ENCODE measurements around the gene TUBG2.

Gene TUBG2

DNA sequence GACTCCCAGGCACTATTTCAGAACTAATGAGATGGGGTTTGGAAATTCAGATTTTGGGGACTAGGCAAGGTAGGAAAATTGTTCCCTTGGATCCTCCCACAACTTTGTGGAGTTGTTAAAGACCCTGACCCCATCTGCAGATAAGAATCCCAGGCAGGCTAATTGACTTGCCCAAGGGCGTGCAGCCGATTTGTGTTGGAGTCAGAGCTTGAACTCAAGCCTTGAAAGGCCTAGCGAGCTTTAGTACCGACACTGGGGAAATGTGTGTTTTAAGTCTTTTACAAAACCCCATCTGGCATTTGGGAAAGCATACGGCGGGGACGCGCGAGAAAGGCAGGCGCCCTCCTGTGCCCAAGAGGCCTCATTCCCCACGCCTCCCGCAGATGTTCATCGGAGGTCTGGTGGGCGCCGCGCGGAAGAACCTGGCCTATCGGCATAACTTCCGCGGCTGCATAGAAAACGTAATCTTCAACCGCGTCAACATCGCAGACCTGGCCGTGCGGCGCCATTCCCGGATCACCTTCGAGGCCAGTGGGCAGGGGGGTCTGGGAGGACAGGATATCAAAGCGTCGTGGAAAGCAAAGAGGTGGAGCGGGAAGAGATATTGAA lies 27.5 kb downstream of the TUBG2 start:
- peaks cover 8% of the 10 kb centered on the region for H3K36me3 ChIP-seq (ENCODE audit: insufficient read depth, low read length)
- H2AFZ ChIP-seq (ENCODE audit: low read length, unreplicated experiment) = no peak overlapping the region
- H3K27ac ChIP-seq (ENCODE audit: low read depth, low read length) = no peak overlapping the region
- peaks cover 14% of the 10 kb centered on the region for H3K4me1 ChIP-seq (ENCODE audit: control insufficient read depth, insufficient read depth, low read length, unreplicated experiment)
- H3K27me3 ChIP-seq (ENCODE audit: insufficient read depth, low read length) = no peaks in the 10 kb centered on the region
- H3K4me3 ChIP-seq (ENCODE audit: low read depth, low read length) = no peak overlapping the region
- H3K79me2 ChIP-seq (ENCODE audit: control insufficient read depth, insufficient read depth, low read length, unreplicated experiment) = peaks cover 5% of the 10 kb centered on the region

DNA sequence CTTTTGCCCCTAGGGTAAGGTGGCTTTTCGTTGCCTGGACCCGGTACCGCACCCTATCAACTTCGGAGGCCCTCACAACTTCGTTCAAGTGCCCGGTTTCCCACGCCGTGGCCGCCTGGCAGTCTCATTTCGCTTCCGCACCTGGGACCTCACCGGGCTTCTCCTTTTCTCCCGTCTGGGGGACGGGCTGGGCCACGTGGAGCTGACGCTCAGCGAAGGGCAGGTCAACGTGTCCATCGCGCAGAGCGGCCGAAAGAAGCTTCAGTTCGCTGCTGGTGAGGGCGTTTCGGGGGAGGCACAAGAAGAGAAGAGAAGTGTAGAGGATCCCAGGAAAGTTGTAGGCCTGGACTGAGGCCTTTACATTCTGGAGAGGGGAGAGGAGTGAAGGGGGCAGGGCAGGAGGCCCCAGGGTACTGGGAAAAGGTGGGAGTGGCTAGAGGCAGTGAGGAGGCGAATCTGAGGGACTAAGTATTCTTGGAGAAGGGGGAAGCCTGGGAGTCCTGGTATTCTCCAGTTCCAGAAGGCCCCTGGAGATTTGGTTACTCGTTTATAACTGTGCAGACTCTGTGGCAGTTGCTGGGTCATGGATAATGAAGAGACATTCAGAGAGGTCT lies 28.7 kb downstream of the TUBG2 start:
- Histone ChIP-seq H3K27me3 (ENCODE audit: insufficient read depth, low read length) (no peaks in the 10 kb centered on the region), H3K4me1 (ENCODE audit: control insufficient read depth, insufficient read depth, low read length, unreplicated experiment) (peaks cover 11% of the 10 kb centered on the region), H2AFZ (ENCODE audit: low read length, unreplicated experiment) (no peak overlapping the region), H3K27ac (ENCODE audit: low read depth, low read length) (no peak overlapping the region), H3K36me3 (ENCODE audit: insufficient read depth, low read length) (peaks cover 8% of the 10 kb centered on the region), H3K79me2 (ENCODE audit: control insufficient read depth, insufficient read depth, low read length, unreplicated experiment) (peaks cover 5% of the 10 kb centered on the region), H3K4me3 (ENCODE audit: low read depth, low read length) (no peak overlapping the region)

DNA sequence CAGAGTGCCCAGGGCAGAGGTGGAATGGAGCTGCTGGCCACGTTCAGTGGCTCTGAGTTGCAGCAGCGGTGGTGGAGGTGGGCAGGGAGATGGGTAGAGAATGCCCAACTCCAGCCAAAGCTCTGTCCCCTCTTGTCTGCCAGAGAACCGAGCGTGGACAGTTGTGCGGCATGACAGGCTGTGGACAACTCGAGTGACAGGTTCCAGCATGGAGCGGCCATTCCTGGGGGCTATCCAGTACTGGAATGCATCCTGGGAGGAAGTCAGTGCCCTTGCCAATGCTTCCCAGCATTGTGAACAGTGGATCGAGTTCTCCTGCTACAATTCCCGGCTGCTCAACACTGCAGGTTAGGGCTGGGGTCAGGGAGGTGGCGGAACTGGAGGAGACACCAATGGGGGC lies 31.5 kb downstream of the TUBG2 start:
- Histone ChIP-seq H3K4me1 (ENCODE audit: control insufficient read depth, insufficient read depth, low read length, unreplicated experiment) (no peaks in the 10 kb centered on the region), H3K4me3 (ENCODE audit: low read depth, low read length) (no peak overlapping the region)

DNA sequence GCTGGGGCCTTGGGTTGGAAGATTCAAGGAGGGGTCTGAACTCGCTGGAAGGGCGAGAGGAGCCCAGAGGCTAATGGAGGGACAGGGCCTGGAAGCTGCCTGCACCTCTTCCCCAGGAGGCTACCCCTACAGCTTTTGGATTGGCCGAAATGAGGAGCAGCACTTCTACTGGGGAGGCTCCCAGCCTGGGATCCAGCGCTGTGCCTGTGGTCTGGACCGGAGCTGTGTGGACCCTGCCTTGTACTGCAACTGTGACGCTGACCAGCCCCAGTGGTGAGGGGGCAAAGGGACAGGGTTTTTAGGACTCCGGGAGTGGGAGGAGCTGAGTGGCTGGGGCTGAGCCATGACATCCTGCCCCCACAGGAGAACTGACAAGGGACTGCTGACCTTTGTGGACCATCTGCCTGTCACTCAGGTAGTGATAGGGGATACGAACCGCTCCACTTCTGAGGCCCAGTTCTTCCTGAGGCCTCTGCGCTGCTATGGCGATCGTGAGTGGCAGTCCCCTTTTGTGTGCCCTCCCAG lies 32.0 kb downstream of the TUBG2 start:
- H3K79me2 ChIP-seq (ENCODE audit: control insufficient read depth, insufficient read depth, low read length, unreplicated experiment) = no peaks in the 10 kb centered on the region
- no peak overlapping the region for H2AFZ ChIP-seq (ENCODE audit: low read length, unreplicated experiment)
- peaks cover 9% of the 10 kb centered on the region; the same call in 1 of the 2 replicates for H3K36me3 ChIP-seq (ENCODE audit: insufficient read depth, low read length)
- H3K27me3 ChIP-seq (ENCODE audit: insufficient read depth, low read length) = no peaks in the 10 kb centered on the region
- no peak overlapping the region for H3K4me3 ChIP-seq (ENCODE audit: low read depth, low read length)
- no peaks in the 10 kb centered on the region for H3K4me1 ChIP-seq (ENCODE audit: control insufficient read depth, insufficient read depth, low read length, unreplicated experiment)
- no peak overlapping the region for H3K27ac ChIP-seq (ENCODE audit: low read depth, low read length)

More for the DNA sequence above, 31.5 kb downstream of the TUBG2 start:
- Histone ChIP-seq H3K27me3 (ENCODE audit: insufficient read depth, low read length) (no peaks in the 10 kb centered on the region), H2AFZ (ENCODE audit: low read length, unreplicated experiment) (no peak overlapping the region), H3K79me2 (ENCODE audit: control insufficient read depth, insufficient read depth, low read length, unreplicated experiment) (no peaks in the 10 kb centered on the region), H3K27ac (ENCODE audit: low read depth, low read length) (no peak overlapping the region), H3K36me3 (ENCODE audit: insufficient read depth, low read length) (peaks cover 11% of the 10 kb centered on the region)

GRCh38 chr17:42692489-42692888 lies 33.4 kb downstream of the TUBG2 start:
- Histone ChIP-seq H2AFZ (ENCODE audit: low read length, unreplicated experiment) (no peak overlapping the region), H3K27me3 (ENCODE audit: insufficient read depth, low read length) (no peaks in the 10 kb centered on the region), H3K36me3 (ENCODE audit: insufficient read depth, low read length) (peaks cover 8% of the 10 kb centered on the region; the same call in 1 of the 2 replicates)

DNA sequence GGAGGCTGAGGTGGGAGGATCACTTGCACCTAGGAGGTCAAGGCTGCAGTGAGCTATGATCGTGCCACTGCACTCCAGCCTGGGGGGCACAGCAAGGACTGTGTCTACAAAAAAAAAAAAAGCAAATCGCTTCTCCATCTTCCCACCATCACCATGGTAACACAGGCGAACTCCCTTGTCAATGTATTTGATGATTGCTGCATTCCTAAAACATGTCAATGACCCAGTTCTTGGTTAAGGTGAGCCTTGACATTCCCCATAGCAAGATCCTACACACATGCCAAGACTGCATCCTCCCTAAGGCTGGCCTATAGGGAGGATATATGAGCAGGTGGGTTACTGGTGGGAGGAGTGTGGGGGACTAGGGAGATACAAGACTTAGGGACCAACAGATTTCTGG lies 35.4 kb downstream of the TUBG2 start:
- Histone ChIP-seq H3K36me3 (ENCODE audit: insufficient read depth, low read length) (peaks cover 8% of the 10 kb centered on the region; the same call in 1 of the 2 replicates), H3K4me1 (ENCODE audit: control insufficient read depth, insufficient read depth, low read length, unreplicated experiment) (peaks cover 8% of the 10 kb centered on the region), H3K4me3 (ENCODE audit: low read depth, low read length) (no peak overlapping the region), H3K27me3 (ENCODE audit: insufficient read depth, low read length) (no peaks in the 10 kb centered on the region), H3K79me2 (ENCODE audit: control insufficient read depth, insufficient read depth, low read length, unreplicated experiment) (no peaks in the 10 kb centered on the region), H2AFZ (ENCODE audit: low read length, unreplicated experiment) (no peak overlapping the region), H3K27ac (ENCODE audit: low read depth, low read length) (no peak overlapping the region)

More at GRCh38 chr17:42692489-42692888, 33.4 kb downstream of the TUBG2 start:
- Histone ChIP-seq H3K4me1 (ENCODE audit: control insufficient read depth, insufficient read depth, low read length, unreplicated experiment) (no peaks in the 10 kb centered on the region), H3K27ac (ENCODE audit: low read depth, low read length) (no peak overlapping the region), H3K4me3 (ENCODE audit: low read depth, low read length) (no peak overlapping the region), H3K79me2 (ENCODE audit: control insufficient read depth, insufficient read depth, low read length, unreplicated experiment) (no peaks in the 10 kb centered on the region)

- H3K4me1 ChIP-seq (ENCODE audit: control insufficient read depth, insufficient read depth, low read length, unreplicated experiment) = peaks cover 8% of the 10 kb centered on the region
- H3K79me2 ChIP-seq (ENCODE audit: control insufficient read depth, insufficient read depth, low read length, unreplicated experiment) = no peaks in the 10 kb centered on the region
- H3K4me3 ChIP-seq (ENCODE audit: low read depth, low read length) = no peak overlapping the region
- H2AFZ ChIP-seq (ENCODE audit: low read length, unreplicated experiment) = no peak overlapping the region
- H3K27ac ChIP-seq (ENCODE audit: low read depth, low read length) = no peak overlapping the region
- H3K27me3 ChIP-seq (ENCODE audit: insufficient read depth, low read length) = no peaks in the 10 kb centered on the region
- H3K36me3 ChIP-seq (ENCODE audit: insufficient read depth, low read length) = peaks cover 8% of the 10 kb centered on the region; the same call in 1 of the 2 replicates
Measured at GRCh38 chr17:42695500-42695899, 36.4 kb downstream of the TUBG2 start.

- Histone ChIP-seq H2AFZ (ENCODE audit: low read length, unreplicated experiment) (no peak overlapping the region), H3K36me3 (ENCODE audit: insufficient read depth, low read length) (peaks cover 8% of the 10 kb centered on the region; the same call in 1 of the 2 replicates), H3K4me3 (ENCODE audit: low read depth, low read length) (no peak overlapping the region), H3K79me2 (ENCODE audit: control insufficient read depth, insufficient read depth, low read length, unreplicated experiment) (no peaks in the 10 kb centered on the region), H3K4me1 (ENCODE audit: control insufficient read depth, insufficient read depth, low read length, unreplicated experiment) (peaks cover 8% of the 10 kb centered on the region), H3K27ac (ENCODE audit: low read depth, low read length) (no peak overlapping the region), H3K27me3 (ENCODE audit: insufficient read depth, low read length) (no peaks in the 10 kb centered on the region)
Measured at GRCh38 chr17:42697108-42697811, 38.2 kb downstream of the TUBG2 start.

DNA sequence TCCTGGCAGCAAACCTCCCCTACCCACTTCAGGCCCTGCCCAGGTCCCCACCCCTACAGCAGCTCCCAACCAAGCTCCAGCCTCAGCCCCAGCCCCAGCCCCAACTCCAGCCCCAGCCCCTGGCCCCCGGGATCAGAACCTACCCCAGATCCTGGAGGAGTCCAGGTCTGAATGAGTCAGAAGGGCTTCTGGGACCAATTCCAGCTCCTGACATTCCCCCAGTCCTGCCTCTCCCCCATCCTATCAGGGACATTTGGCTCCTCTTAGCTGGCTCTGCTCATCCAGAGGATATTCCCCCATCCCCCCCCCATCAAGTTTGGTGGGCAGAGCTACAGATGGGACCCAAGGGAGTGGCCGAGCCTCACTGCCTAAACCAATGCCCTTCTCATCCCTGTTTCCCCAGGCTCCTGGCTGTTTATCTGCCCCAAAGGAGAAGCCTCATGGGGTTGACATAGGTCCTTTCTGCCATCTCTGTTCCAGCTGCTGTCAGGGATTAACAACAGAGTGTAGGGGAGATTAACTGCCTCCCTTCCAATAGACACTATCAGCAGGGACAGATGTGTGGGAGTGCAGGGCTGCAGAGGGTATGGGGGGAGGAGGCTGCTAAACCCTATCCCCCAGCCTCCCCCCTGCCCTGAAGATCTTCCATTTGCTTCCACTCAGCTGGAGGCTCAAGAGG lies 39.8 kb downstream of the TUBG2 start:
- H2AFZ ChIP-seq (ENCODE audit: low read length, unreplicated experiment) = no peak overlapping the region
- no peak overlapping the region for H3K4me3 ChIP-seq (ENCODE audit: low read depth, low read length)
- no peaks in the 10 kb centered on the region for H3K79me2 ChIP-seq (ENCODE audit: control insufficient read depth, insufficient read depth, low read length, unreplicated experiment)
- H3K27me3 ChIP-seq (ENCODE audit: insufficient read depth, low read length) = no peaks in the 10 kb centered on the region
- H3K36me3 ChIP-seq (ENCODE audit: insufficient read depth, low read length) = peaks cover 14% of the 10 kb centered on the region; the same call in 1 of the 2 replicates
- peaks cover 8% of the 10 kb centered on the region for H3K4me1 ChIP-seq (ENCODE audit: control insufficient read depth, insufficient read depth, low read length, unreplicated experiment)
- H3K27ac ChIP-seq (ENCODE audit: low read depth, low read length) = no peak overlapping the region

DNA sequence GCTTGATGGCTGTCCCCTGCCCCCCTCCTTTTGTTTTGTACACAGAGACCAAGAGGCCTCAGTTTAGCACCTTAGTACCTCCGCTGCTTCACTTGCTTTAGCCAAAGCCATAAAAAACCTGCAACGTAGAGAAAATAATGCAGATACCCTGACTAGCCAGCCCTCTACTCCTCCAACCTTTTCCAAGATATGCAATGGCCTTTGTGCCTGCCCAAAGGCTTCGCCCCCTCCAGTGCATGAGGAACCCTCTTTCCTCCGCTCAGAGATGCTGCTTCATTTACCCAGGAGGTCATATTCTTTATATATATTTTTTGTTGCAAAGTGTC lies 40.3 kb downstream of the TUBG2 start:
- no peaks in the 10 kb centered on the region for H3K79me2 ChIP-seq (ENCODE audit: control insufficient read depth, insufficient read depth, low read length, unreplicated experiment)
- no peak overlapping the region for H2AFZ ChIP-seq (ENCODE audit: low read length, unreplicated experiment)
- no peak overlapping the region for H3K27ac ChIP-seq (ENCODE audit: low read depth, low read length)
- H3K36me3 ChIP-seq (ENCODE audit: insufficient read depth, low read length) = peaks cover 16% of the 10 kb centered on the region; the same call in 1 of the 2 replicates
- peaks cover 8% of the 10 kb centered on the region for H3K4me1 ChIP-seq (ENCODE audit: control insufficient read depth, insufficient read depth, low read length, unreplicated experiment)
- H3K4me3 ChIP-seq (ENCODE audit: low read depth, low read length) = no peak overlapping the region
- no peaks in the 10 kb centered on the region for H3K27me3 ChIP-seq (ENCODE audit: insufficient read depth, low read length)

Measured in ACC112 (cell line).